IPS-NIHi7 (cell line): Measurements from ENCODE around the gene FUT3.
"Not testable (repeated sequence)": the region's sequence is repeated elsewhere in the genome, so short reads cannot be mapped to it uniquely, and the experiment has no call there.

Source experiments
- DNase-seq: peaks from one replicate; pipeline ENCODE4 v3.0.0; 2012; ENCODE audit warnings: mixed read lengths; ENCODE audit errors: extremely low spot score

FUT3 gene

GRCh38 chr19:5851302-5851701 is at the start of gene FUT3:
Gene FUT3, minus strand, starts transcription at chr19:5851449.
- no peak for DNase-seq

- DNase-seq: no peak
Observed at GRCh38 chr19:5900976-5901375, 49.7 kb upstream of the FUT3 start.

DNA sequence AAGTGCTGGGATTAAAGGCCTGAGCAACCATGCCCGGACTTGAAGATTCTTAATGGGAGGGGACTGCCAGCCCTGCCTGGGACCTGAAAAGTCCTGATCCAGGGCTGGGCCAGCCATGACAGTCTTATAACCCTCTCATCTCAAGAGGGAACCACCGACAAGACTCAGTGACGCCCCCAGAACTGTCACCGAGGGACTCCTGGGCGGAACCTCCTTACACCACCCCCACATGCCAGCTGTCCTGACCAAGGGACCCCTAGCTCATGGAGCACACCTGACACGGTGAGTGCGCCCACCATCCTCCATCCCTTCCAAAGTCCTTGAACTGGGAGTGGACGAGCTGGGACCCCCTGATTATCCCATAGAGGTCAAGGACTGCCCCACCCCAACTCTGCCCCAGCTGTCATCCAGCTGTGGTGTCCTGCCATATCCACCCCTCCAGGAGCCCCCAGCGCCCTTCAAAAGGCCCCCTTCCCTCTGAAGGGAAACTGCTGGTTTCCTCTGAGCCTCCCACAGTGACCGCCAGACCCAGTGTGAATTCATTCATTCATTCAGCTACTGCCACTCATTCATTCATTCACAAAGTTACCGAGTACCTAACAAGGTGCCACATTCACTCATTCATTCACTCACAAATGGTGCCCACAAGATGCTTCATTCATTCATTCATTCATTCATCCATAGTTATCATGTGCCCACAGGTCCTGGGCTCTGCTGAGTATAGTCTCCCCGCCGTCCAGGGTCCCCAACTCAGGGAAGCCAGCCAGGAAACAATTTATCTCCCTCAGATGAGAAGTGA is 48.7 kb upstream of the FUT3 start:
- no peak for DNase-seq

- DNase-seq: no peak
Observed at GRCh38 chr19:5897189-5897969, 46.1 kb upstream of the FUT3 start.

DNA sequence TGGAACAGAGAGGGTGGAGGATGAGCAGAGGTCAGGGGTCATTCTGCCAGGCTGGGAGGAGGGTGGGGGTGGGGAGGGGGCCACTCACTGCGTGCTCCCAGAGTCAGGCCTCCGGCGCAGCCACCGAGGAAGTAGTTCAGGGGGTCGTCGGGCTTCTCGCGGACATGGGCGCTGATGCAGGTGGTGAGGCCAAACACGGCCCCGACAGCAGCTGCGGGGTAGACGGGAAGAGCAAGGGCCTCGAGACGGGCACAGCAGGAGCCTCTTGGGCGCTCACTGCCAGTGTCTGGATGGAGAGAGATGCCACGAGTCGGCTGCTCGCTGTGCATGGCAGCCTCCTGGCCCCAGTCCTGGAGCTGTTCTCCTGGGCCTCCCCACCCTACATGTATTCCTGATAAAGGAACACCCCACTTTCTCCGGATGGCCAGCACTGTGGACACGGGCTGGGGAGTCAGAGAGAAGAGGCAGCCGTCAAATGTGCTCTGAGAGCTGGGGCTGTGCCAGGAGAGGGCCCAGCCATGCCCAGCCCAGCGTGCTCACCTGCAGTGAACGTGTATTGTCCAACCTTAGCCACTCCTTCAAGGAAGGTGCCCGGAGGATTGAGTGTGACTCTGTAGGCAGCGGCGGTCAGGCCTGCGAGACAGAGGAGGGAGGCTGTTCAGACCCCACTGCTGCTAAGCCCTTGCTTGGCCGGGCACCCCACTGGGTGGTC is 45.3 kb upstream of the FUT3 start:
- DNase-seq: no peak

- no peak for DNase-seq
Observed at GRCh38 chr19:5895890-5896289, 44.6 kb upstream of the FUT3 start.

- DNase-seq: no peak
Observed at GRCh38 chr19:5895409-5895808, 44.2 kb upstream of the FUT3 start.

GRCh38 chr19:5894704-5895349 is 43.6 kb upstream of the FUT3 start:
- no peak for DNase-seq

GRCh38 chr19:5893907-5894703 is 42.9 kb upstream of the FUT3 start:
- no peak for DNase-seq

DNA sequence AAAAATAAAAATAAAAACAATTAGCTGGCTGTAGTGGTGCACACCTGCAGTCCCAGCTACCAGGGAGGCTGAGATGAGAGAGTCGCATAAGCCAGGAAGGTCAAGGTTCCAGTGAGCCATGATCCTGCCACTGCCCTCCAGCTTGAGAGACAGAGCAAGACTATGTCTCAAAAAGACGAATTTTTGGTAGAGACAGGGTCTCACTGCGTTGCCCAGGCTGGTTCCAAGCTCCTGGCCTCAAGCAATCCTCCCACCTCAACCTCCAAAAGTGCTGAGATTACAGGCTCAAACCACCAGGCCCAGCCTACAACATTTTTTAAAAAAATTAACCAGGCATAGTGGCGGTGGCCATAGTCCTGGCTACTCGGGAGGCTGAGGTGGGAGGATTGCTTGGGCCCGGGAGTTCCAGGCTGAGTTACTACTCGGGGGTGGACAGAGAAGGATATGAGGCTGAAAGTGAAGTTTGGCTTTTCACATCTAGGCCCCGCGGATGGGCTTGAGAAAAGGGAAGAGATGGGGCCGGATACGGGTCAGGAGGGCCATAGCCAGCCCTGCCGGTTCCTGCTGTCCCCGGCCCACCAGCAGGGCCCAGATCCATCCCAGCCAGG is 42.2 kb upstream of the FUT3 start:
- no peak for DNase-seq

DNA sequence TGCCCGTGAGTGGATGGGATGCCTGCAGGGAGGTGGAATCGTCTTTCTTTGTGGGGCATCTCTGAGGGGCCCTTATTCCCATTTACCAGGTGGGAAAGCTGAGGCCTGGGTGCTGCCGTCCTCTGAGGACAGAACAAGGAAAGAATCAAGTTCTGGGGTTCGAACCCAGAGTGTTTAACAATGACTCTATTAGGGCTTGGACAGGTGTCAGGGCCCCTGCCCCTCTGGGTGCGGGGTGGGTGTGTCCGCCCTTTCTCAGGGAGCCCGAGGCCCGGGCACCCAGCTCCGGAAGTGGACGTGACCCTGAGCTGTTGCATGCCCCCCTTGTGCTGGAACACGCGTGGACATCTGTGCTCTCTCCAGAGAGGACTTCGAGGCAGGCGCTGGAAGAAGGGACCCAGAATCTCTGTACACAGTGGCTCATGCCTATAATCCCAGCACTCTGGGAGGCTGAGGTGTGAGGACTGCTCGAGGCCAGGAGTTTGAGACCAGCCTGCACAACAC is 41.6 kb upstream of the FUT3 start:
- DNase-seq: no peak

- DNase-seq: peak; percentile 66
Observed at GRCh38 chr19:5891938-5892771, 40.9 kb upstream of the FUT3 start.

DNA sequence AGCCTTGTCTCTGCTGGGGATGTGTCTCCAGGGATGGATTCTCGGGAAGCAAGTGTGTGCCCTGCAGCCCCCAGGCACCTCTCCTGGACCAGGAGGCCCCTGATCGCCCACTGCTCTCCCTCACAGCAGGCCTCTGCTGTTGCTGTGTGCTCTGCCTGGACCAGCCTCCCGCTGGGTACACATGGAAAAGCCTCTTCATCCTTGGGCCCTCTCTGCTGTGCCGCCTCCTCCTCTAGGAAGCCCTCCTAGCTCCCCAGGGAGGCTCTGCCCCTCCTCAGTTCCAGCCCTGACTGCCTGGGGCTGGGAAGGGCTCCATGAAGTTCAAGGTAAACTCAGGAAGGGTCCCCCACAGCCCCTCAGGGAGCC is 40.3 kb upstream of the FUT3 start:
- no peak for DNase-seq

DNA sequence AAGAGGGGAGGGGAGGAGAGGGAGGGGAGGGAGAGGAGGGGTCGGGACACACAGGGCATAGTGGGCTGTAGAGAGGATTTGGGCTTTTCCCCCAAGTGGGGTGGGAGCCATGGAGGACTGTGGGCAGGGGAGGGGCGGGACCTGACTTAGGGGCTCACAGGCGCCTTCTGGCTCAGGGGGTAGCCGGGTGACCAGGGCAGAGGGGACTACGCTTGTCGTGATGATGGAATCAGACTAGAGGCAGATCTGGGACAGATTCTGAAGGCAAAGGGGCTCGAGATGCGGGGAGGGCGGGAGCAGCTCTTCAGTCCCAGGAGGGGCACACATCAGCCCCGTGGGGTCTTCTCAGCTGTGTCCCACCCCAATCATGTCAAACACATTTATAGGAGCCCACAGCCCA is 38.9 kb upstream of the FUT3 start:
- no peak for DNase-seq

DNA sequence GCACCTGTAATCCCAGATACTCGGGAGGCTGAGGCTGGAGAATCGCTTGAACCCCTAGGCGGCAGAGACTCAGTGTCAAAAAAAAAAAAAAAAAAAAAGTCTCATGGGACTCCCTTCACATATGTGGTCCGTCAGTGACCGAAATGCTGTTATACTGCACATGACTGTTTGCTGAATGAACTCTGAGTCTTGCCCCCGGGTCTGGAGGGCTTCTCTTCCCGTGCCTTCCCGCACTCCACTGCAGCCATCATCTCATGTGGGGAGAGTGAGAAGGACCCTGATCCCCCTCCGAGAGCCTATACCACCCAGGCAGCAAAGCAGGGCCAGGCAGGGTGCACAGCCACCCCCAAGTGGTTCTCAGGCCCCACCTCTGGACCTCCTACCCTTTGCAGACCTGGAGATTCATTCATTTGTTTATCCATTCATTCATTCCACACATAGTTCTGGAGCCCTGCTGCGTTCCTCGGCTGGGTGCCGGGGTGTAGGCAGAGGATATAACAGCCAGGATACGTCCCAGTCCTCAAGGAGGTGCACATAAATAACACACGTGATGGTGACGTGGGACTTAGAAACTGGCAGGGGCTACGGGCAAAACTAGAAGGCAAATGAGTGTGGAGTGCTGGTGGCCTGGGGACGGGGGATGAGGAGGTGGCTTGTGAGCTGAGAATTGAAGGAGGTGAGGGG is 38.2 kb upstream of the FUT3 start:
- DNase-seq: no peak

- not testable (repeated sequence) for DNase-seq
Observed at GRCh38 chr19:5884065-5884811, 33.0 kb upstream of the FUT3 start.

DNA sequence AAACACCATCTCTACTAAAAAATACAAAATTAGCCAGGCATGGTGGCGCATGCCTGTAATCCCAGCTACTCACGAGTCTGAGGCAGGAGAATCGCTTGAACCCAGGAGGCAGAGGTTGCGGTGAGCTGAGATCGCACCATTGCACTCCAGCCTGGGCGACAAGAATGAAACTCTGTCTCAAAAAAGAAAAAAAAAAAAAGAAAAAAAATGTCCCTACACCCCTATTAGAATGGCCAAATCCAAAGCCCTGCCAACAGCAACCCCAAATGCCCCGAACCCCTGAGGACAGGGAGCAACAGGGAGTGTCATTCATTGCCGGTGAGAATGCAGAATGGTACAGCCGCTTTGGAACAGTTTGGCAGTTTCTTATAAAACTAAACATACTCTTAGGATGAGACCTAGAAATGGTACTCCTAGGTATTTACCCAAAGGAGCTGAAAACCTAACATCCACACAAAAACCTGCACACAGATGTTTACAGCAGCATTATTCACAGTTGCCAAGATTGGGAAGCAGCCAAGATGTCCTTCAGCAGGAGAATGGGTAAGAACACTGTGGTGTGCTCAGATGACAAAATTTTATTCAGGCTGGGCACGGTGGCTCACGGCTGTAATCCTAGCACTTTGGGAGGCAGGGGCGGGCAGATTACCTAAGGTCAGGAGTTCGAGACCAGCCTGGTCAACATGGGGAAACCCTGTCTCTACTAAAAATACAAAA is 32.1 kb upstream of the FUT3 start:
- DNase-seq: not testable (repeated sequence)
